Measurements from ENCODE around the gene NMRAL1. TPM values are rescaled to one million over a fixed set of nuclear protein-coding genes. Genes with fewer than 3 reads are reported as not detected.

Gene NMRAL1
- total and polyA plus RNA-seq, 2 donors (not counting 1 experiment from before 2014, with no cell fraction given) = 48.6 to 68.8 TPM

GRCh38 chr16:4514606-4515005, 40.2 kb upstream of the NMRAL1 start:
- POLR2A ChIA-PET = interaction anchor here (1.1 to 1.6 kb wide), 2 partner anchors 9 to 101 kb away, joined by 4 to 5 read pairs; no protein-coding TSS in a partner anchor
- no peak overlapping the region for H3K4me3 Mint-ChIP-seq
- no peaks in the 10 kb centered on the region for H3K27me3 Mint-ChIP-seq
- H3K9me3 Mint-ChIP-seq (ENCODE audit: insufficient read depth) = no peaks in the 10 kb centered on the region
- H2AFZ ChIP-seq (ENCODE audit: insufficient read depth, low read depth, low read length, poor library complexity, severe bottlenecking) = peak overlapping the region; percentile 1
- H3K4me1 ChIP-seq (ENCODE audit: control insufficient read depth in 2 of 2, insufficient read depth in 2 of 2, low read length in 2 of 2) = peaks cover 27 to 39% of the 10 kb centered on the region in 2 donors
- ATAC-seq (ENCODE audit: low read depth) (no peak), DNase-seq (no peak)
- peaks cover 42% of the 10 kb centered on the region for H3K79me2 ChIP-seq (ENCODE audit: control insufficient read depth, insufficient read depth, low read length)
- H3K36me3 ChIP-seq (replicated peaks in 1 of 2; ENCODE audit: control extremely low read depth in 1 of 2, control insufficient read depth in 1 of 2, extremely low read depth in 1 of 2, insufficient read depth in 2 of 2, low read length in 1 of 2) = peaks cover 0 to 35% of the 10 kb centered on the region in 2 experiments
- peak overlapping the region; percentile 31 for H3K9ac ChIP-seq (ENCODE audit: low read length)
- H3K4me1 Mint-ChIP-seq = peaks cover 34% of the 10 kb centered on the region
- H3K27ac Mint-ChIP-seq = peak overlapping the region; percentile 86
- H3K4me2 ChIP-seq (replicated peaks; ENCODE audit: low read depth, low read length, poor library complexity, severe bottlenecking) = peak overlapping the region; percentile 62
- H4K20me1 ChIP-seq (ENCODE audit: control insufficient read depth, insufficient read depth, low read length, poor library complexity, severe bottlenecking) = peaks cover 11% of the 10 kb centered on the region
- 35% methylated on average over 2 of the region's 7 CpGs for WGBS (ENCODE audit: insufficient coverage)
- no peaks in the 10 kb centered on the region for H3K9me3 ChIP-seq (ENCODE audit: control extremely low read depth in 1 of 3, control insufficient read depth in 2 of 3, insufficient read depth in 1 of 3, low read length in 2 of 3)
- CTCF ChIA-PET = interaction anchor here (0.7 to 2.9 kb wide), 8 partner anchors 8 to 110 kb away, joined by 3 to 20 read pairs (median 4); partner anchors contain the start of genes CORO7, HMOX2 and MGRN1
- peak overlapping the region in 1 of 5 experiments; percentile 13 for H3K4me3 ChIP-seq (ENCODE audit: control extremely low read depth in 1 of 5, extremely low read depth in 1 of 5, insufficient read depth in 1 of 5, low read depth in 2 of 5, low read length in 4 of 5)
- no peaks in the 10 kb centered on the region for H3K27me3 ChIP-seq (replicated peaks in 1 of 4; ENCODE audit: control extremely low read depth in 1 of 4, control insufficient read depth in 3 of 4, insufficient read depth in 4 of 4, low read length in 3 of 4)
- no peak for TF ChIP-seq EZH2 (IDR thresholded peaks at IDR 0.05; ENCODE audit: borderline replicate concordance, insufficient read depth, low read depth, low read length, poor library complexity, severe bottlenecking)
- TF ChIP-seq CTCF (IDR thresholded peaks at IDR 0.05) = no peak
- intact Hi-C loops (cut with micrococcal nuclease) = loop anchor here (1.0 kb wide), 1 partner anchor 9 kb away; no protein-coding TSS in a partner anchor
- peak overlapping the region; percentile 43 to 75 for H3K27ac ChIP-seq (ENCODE audit: low read length in 2 of 2)

- DNase-seq (no peak), ATAC-seq (ENCODE audit: low read depth) (no peak)
- intact Hi-C loops (cut with micrococcal nuclease) = no loop called here
- peaks cover 34% of the 10 kb centered on the region for H3K4me1 Mint-ChIP-seq
- WGBS (ENCODE audit: insufficient coverage) = 100% methylated on average over 7 of the region's 7 CpGs
- Histone ChIP-seq H3K9me3 (ENCODE audit: control extremely low read depth in 1 of 3, control insufficient read depth in 2 of 3, insufficient read depth in 1 of 3, low read length in 2 of 3) (no peaks in the 10 kb centered on the region), H3K4me1 (ENCODE audit: control insufficient read depth in 2 of 2, insufficient read depth in 2 of 2, low read length in 2 of 2) (peaks cover 27 to 39% of the 10 kb centered on the region in 2 donors), H2AFZ (ENCODE audit: insufficient read depth, low read depth, low read length, poor library complexity, severe bottlenecking) (no peak overlapping the region), H3K27ac (ENCODE audit: low read length in 2 of 2) (peak overlapping the region in 1 of 2 donors; percentile 75), H3K4me3 (ENCODE audit: control extremely low read depth in 1 of 5, extremely low read depth in 1 of 5, insufficient read depth in 1 of 5, low read depth in 2 of 5, low read length in 4 of 5) (no peak overlapping the region), H4K20me1 (ENCODE audit: control insufficient read depth, insufficient read depth, low read length, poor library complexity, severe bottlenecking) (peaks cover 11% of the 10 kb centered on the region), H3K4me2 (replicated peaks; ENCODE audit: low read depth, low read length, poor library complexity, severe bottlenecking) (peak overlapping the region; percentile 62), H3K36me3 (replicated peaks in 1 of 2; ENCODE audit: control extremely low read depth in 1 of 2, control insufficient read depth in 1 of 2, extremely low read depth in 1 of 2, insufficient read depth in 2 of 2, low read length in 1 of 2) (peaks cover 0 to 42% of the 10 kb centered on the region in 2 experiments), H3K27me3 (replicated peaks in 1 of 4; ENCODE audit: control extremely low read depth in 1 of 4, control insufficient read depth in 3 of 4, insufficient read depth in 4 of 4, low read length in 3 of 4) (no peaks in the 10 kb centered on the region), H3K9ac (ENCODE audit: low read length) (no peak overlapping the region), H3K79me2 (ENCODE audit: control insufficient read depth, insufficient read depth, low read length) (peaks cover 42% of the 10 kb centered on the region)
- TF ChIP-seq CTCF (IDR thresholded peaks at IDR 0.05) (no peak), EZH2 (IDR thresholded peaks at IDR 0.05; ENCODE audit: borderline replicate concordance, insufficient read depth, low read depth, low read length, poor library complexity, severe bottlenecking) (no peak)
- CTCF ChIA-PET = interaction anchor here (0.7 to 2.5 kb wide), 6 partner anchors 18 to 212 kb away, joined by 3 to 7 read pairs (median 3); partner anchors contain the start of genes CORO7, HMOX2 and MGRN1
- H3K27ac Mint-ChIP-seq = peak overlapping the region; percentile 86
- H3K4me3 Mint-ChIP-seq = no peak overlapping the region
- H3K27me3 Mint-ChIP-seq = no peaks in the 10 kb centered on the region
- H3K9me3 Mint-ChIP-seq (ENCODE audit: insufficient read depth) = no peaks in the 10 kb centered on the region
- POLR2A ChIA-PET = interaction anchor here (1.6 kb wide), 1 partner anchor 8 kb away, joined by 5 read pairs; no protein-coding TSS in a partner anchor
Observed at GRCh38 chr16:4513881-4514280, 39.5 kb upstream of the NMRAL1 start.

All from B cell (primary cell).